DND-41 (cell line): Measurements from ENCODE around the gene APOC3.

Source experiments
- EZH2 ChIP-seq: IDR thresholded peaks from 3 replicates; pipeline ENCODE4 v1.6.1; 2012; ENCODE audit warnings: borderline replicate concordance, low read depth, mild to moderate bottlenecking, moderate library complexity, low read length, inconsistent platforms; ENCODE audit not compliant: severe bottlenecking
- TF ChIP-seq, protein P1 (sequence below): IDR thresholded peaks from 2 replicates; pipeline ENCODE4 v1.5.1; 2012; ENCODE audit warnings: borderline replicate concordance, low read length, moderate library complexity, mild to moderate bottlenecking; ENCODE audit not compliant: poor library complexity, severe bottlenecking; ENCODE audit errors: extremely low read depth

DNA sequence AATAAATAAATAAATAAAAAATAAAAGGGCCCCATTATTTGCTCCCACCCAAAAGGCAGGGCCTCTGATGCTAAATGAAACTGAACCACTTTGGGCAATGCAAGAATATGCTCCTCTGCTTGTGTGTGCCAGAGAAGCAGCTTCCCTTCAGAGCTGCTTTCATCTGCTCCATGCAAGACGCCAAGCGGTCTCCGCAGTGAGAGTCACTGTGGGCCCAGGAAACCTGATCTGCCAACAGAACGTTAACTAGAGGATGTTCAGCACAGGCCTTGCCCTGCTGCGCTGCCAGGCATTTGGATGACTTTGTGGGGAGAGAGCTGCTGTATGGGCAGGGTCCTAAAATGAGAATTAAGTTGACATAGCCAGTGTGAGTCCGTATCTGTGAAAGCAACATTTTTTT lies 51.4 kb downstream of the APOC3 start:
- TF ChIP-seq, protein P1, sequence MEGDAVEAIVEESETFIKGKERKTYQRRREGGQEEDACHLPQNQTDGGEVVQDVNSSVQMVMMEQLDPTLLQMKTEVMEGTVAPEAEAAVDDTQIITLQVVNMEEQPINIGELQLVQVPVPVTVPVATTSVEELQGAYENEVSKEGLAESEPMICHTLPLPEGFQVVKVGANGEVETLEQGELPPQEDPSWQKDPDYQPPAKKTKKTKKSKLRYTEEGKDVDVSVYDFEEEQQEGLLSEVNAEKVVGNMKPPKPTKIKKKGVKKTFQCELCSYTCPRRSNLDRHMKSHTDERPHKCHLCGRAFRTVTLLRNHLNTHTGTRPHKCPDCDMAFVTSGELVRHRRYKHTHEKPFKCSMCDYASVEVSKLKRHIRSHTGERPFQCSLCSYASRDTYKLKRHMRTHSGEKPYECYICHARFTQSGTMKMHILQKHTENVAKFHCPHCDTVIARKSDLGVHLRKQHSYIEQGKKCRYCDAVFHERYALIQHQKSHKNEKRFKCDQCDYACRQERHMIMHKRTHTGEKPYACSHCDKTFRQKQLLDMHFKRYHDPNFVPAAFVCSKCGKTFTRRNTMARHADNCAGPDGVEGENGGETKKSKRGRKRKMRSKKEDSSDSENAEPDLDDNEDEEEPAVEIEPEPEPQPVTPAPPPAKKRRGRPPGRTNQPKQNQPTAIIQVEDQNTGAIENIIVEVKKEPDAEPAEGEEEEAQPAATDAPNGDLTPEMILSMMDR = no peak
- TF ChIP-seq EZH2 = no peak
